Fibroblast of skin of left biceps (primary cell): Measurements from ENCODE around the gene CCDC57.

ENCODE experiments used
- DNase-seq, 2 experiments: peaks; one replicate each; pipeline ENCODE4 v3.0.0-alpha.2; 2013; ENCODE audit warnings: low read depth in 2 of 2

CCDC57 gene

GRCh38 chr17:82092628-82092994 is 120.0 kb downstream of the CCDC57 start:
- no peak for DNase-seq

- no peak for DNase-seq
Measured at GRCh38 chr17:82092094-82092586, 120.5 kb downstream of the CCDC57 start.

GRCh38 chr17:82091264-82092066 is 121.2 kb downstream of the CCDC57 start:
- no peak for DNase-seq

GRCh38 chr17:82090549-82091263 is 121.9 kb downstream of the CCDC57 start:
- DNase-seq, result no peak

GRCh38 chr17:82089723-82090548 is 122.7 kb downstream of the CCDC57 start:
- no peak for DNase-seq

- no peak for DNase-seq
Measured at GRCh38 chr17:82088838-82089722, 123.6 kb downstream of the CCDC57 start.

GRCh38 chr17:82087961-82088837 is 124.4 kb downstream of the CCDC57 start:
- DNase-seq, result no peak

- DNase-seq, result no peak
Measured at GRCh38 chr17:82086941-82087906, 125.4 kb downstream of the CCDC57 start.

- DNase-seq, result no peak
Measured at GRCh38 chr17:82085931-82086764, 126.5 kb downstream of the CCDC57 start.

GRCh38 chr17:82085031-82085861 is 127.4 kb downstream of the CCDC57 start:
- DNase-seq, result no peak

- no peak for DNase-seq
Measured at GRCh38 chr17:82084373-82085030, 128.1 kb downstream of the CCDC57 start.

- no peak for DNase-seq
Measured at GRCh38 chr17:82083533-82084359, 128.9 kb downstream of the CCDC57 start.

GRCh38 chr17:82083009-82083408 is 129.6 kb downstream of the CCDC57 start:
- no peak for DNase-seq

- DNase-seq, result no peak
Measured at GRCh38 chr17:82082456-82082855, 130.2 kb downstream of the CCDC57 start.

- no peak for DNase-seq
Measured at GRCh38 chr17:82081966-82082365, 130.7 kb downstream of the CCDC57 start.

GRCh38 chr17:82081546-82081945 is 131.1 kb downstream of the CCDC57 start:
- no peak for DNase-seq
